ENCODE results near the gene XIAP.
"Not testable (repeated sequence)": the region's sequence is repeated elsewhere in the genome, so short reads cannot be mapped to it uniquely, and the experiment has no call there.

The XIAP gene

DNA sequence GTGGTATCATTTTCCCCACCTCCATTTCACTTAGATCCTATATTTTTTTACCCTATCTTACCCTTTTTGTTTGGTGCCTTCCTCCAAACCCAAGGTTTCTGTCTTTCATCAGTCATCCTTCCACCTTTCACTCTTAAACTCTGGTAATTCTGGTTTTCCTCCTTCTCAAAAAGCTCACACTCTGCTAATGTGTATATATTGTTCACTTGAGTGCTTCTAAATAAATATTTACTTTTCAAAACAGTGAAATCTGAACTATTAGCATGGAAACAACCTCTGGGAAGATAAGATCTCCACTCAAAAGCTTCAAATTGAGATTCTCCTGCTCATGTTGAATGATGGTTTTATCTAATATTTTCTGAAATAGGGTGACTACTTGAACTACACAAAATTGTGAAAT lies 21.5 kb downstream of the XIAP start:
- no peak overlapping the region for H3K4me3 ChIP-seq (ENCODE audit: low read depth, low read length)
- no peak for DNase-seq (ENCODE audit: low read depth, low spot score)
- TF ChIP-seq, protein P1, sequence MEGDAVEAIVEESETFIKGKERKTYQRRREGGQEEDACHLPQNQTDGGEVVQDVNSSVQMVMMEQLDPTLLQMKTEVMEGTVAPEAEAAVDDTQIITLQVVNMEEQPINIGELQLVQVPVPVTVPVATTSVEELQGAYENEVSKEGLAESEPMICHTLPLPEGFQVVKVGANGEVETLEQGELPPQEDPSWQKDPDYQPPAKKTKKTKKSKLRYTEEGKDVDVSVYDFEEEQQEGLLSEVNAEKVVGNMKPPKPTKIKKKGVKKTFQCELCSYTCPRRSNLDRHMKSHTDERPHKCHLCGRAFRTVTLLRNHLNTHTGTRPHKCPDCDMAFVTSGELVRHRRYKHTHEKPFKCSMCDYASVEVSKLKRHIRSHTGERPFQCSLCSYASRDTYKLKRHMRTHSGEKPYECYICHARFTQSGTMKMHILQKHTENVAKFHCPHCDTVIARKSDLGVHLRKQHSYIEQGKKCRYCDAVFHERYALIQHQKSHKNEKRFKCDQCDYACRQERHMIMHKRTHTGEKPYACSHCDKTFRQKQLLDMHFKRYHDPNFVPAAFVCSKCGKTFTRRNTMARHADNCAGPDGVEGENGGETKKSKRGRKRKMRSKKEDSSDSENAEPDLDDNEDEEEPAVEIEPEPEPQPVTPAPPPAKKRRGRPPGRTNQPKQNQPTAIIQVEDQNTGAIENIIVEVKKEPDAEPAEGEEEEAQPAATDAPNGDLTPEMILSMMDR (IDR thresholded peaks at IDR 0.05; ENCODE audit: insufficient read depth, low read length, missing control alignments) = no peak
- ChIA-PET POLR2A (no interaction called here), CTCF (interaction anchor here (0.9 to 1.4 kb wide), 4 partner anchors 11 to 95 kb away, joined by 3 to 4 read pairs (median 4); no protein-coding TSS in a partner anchor)

DNA sequence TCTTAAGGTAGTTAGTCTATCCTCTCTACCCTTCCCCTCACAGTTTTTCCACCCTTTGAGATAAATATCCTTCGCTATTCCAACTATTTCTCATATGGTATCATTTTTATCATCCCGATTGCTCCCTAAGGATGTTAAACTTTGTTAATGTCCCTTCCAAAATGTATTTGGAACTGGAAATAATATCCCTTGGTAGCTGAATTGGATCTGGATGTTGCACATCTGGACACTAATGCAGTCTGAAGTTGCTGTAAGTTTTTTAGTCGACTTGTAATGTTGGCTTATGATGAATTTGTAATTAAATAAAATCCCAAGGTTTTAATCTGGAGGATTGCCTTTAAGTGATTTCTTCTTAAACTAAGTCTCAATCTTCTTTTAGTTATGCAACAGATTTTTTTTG lies 22.5 kb downstream of the XIAP start:
- CTCF ChIA-PET = no interaction called here
- TF ChIP-seq, protein P1 (IDR thresholded peaks at IDR 0.05; ENCODE audit: insufficient read depth, low read length, missing control alignments) = no peak

DNA sequence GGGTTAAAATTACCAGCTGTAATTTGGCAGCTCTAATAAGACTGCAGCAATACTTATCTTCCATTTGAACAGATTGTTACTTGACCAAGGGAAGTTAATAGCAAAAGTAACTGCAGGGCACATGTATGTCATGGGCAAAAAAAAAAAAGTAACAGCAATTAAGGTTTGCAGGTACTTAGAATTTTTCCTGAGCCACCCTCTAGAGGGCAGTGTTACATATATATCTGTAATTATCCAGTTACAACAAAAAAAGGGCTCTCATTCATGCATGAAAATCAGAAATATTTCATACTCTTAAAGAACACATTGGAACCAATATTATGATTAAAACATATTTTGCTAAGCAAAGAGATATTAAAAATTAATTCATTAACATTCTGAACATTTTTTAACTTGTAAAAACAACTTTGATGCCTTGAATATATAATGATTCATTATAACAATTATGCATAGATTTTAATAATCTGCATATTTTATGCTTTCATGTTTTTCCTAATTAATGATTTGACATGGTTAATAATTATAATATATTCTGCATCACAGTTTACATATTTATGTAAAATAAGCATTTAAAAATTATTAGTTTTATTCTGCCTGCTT lies 25.1 kb downstream of the XIAP start:
- ChIA-PET CTCF (interaction anchor here (0.9 to 3.6 kb wide), 11 partner anchors 9 to 134 kb away, joined by 3 to 15 read pairs (median 3); no protein-coding TSS in a partner anchor), POLR2A (no interaction called here)
- no peak overlapping the region for H3K4me3 ChIP-seq (ENCODE audit: low read depth, low read length)
- TF ChIP-seq, protein P1 (IDR thresholded peaks at IDR 0.05; ENCODE audit: insufficient read depth, low read length, missing control alignments) = no peak
- DNase-seq (ENCODE audit: low read depth, low spot score) = no peak

More for the DNA sequence above, 22.5 kb downstream of the XIAP start:
- H3K4me3 ChIP-seq (ENCODE audit: low read depth, low read length) = no peak overlapping the region
- POLR2A ChIA-PET = no interaction called here
- DNase-seq (ENCODE audit: low read depth, low spot score) = no peak

DNA sequence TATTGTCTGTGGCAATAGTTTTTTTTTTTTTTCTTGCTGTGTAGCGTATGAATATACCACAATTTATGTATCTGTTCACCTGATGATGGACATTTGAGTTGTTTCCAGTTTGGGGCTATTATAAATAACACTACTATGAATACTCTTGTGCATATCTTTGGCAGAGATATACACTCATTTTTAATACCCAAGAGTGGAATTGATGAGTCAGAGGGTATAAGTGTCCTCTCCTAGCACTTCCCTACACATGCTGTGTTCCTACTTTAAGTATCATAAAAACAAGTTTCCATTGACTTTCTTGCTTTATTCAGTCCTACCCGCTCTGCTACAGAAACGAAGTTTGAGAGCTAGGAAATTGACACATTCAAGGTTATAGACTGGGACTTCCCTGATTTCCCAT lies 39.8 kb downstream of the XIAP start:
- ChIA-PET CTCF (interaction anchor here (1.4 kb wide), 1 partner anchor 12 kb away, joined by 3 read pairs; no protein-coding TSS in a partner anchor), POLR2A (no interaction called here)
- TF ChIP-seq, protein P1 (IDR thresholded peaks at IDR 0.05; ENCODE audit: insufficient read depth, low read length, missing control alignments) = no peak
- no peak for DNase-seq (ENCODE audit: low read depth, low spot score)
- no peak overlapping the region for H3K4me3 ChIP-seq (ENCODE audit: low read depth, low read length)

DNA sequence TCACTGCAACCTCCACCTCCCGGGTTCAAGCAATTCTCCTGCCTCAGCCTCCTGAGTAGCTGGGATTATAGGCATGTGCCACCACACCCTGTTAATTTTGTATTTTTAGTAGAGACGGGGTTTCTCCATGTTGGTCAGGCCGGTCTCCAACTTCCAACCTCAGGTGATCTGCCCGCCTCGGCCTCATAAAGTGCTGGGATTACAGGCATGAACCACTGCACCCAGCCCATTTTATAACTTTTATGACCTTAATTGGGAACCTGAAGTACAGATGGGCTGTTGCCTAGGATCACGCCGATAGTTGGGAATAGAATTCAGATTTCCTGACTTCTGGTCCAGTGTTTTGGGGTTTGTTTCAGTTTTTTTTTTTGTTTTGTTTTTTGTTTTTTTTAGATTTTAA lies 43.4 kb downstream of the XIAP start:
- CTCF ChIA-PET; H3K4me3 ChIP-seq (ENCODE audit: low read depth, low read length); POLR2A ChIA-PET; DNase-seq (ENCODE audit: low read depth, low spot score): not testable (repeated sequence)

DNA sequence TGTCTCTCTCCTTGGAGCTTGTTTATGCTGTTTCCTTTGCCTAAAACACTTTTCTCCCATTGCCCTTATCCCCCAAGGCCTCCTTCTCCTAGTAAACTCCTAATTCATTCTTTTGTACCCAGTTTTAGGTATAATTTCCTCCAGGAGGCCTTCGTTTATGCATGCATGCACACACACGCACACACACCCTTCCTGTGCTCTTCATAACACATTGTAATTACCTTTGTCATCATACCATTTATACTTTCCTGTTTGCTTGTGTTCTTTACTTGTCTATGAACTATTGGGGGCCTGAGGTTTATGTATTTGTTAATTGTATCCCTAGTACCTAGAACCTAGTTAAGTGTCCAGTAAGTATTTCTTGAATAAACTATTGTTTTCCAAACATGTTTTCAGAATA lies 45.5 kb downstream of the XIAP start:
- no peak overlapping the region for H3K4me3 ChIP-seq (ENCODE audit: low read depth, low read length)
- TF ChIP-seq, protein P1 (IDR thresholded peaks at IDR 0.05; ENCODE audit: insufficient read depth, low read length, missing control alignments) = no peak
- DNase-seq (ENCODE audit: low read depth, low spot score) = no peak
- ChIA-PET POLR2A (no interaction called here), CTCF (interaction anchor here (1.1 kb wide), 1 partner anchor 13 kb away, joined by 3 read pairs; no protein-coding TSS in a partner anchor)
